SK-N-SH (cell line): Measurements from ENCODE around the gene DCP1B. TPM values are rescaled to one million over a fixed set of nuclear protein-coding genes. Genes with fewer than 3 reads are reported as not detected.

Experiments used
- CTCF ChIA-PET: fragments of 300-600, 350-600 bp; formaldehyde crosslinking; extraction: SDS; loops from one replicate; lab custom pipeline; 2021; lab: Yijun Ruan, JAX
- POLR2A ChIA-PET: fragments of 350-600 bp; sonication (Branson Sonifier 250); formaldehyde crosslinking; extraction: SDS; loops from one replicate; lab custom pipeline; 2020; ENCODE audit warnings: antibody characterized with exemption, inconsistent platforms; lab: Yijun Ruan, JAX
- DNase-seq: peaks from one replicate; pipeline ENCODE4 v3.0.0; 2012
- H2AFZ ChIP-seq: fragments of 200-600 bp; sonication (generic); 2 replicates; pipeline ENCODE4 v1.8.1; 2016; ENCODE audit warnings: antibody characterized with exemption, mild to moderate bottlenecking, low read depth
- H3F3A ChIP-seq: fragments of 200-600 bp; sonication (generic); replicated peaks from 2 replicates; pipeline ENCODE3; 2016; ENCODE audit warnings: antibody characterized with exemption, mild to moderate bottlenecking; ENCODE audit not compliant: insufficient read depth
- H3K27ac ChIP-seq, 2 experiments: fragments of 200-500 bp in 1 of 2; fragments of 200-600 bp in 1 of 2; sonication (Bioruptor generic) in 1 of 2; sonication (generic), shearing (Covaris generic) in 1 of 2; 2 replicates each; pipeline versions ENCODE4 v1.5.1 to v1.6.1; 2014 to 2016; ENCODE audit warnings: low read depth in 2 of 2, inconsistent platforms in 1 of 2, low read length in 1 of 2, mild to moderate bottlenecking in 1 of 2, mixed read lengths in 1 of 2
- H3K27me3 ChIP-seq: fragments of 200-600 bp; sonication (generic), shearing (Covaris generic); 2 replicates; pipeline ENCODE4 v1.6.1; 2016; ENCODE audit warnings: mixed run types; ENCODE audit not compliant: insufficient read depth
- H3K36me3 ChIP-seq, 2 experiments: fragments of 200-500 bp in 1 of 2; fragments of 200-600 bp in 1 of 2; sonication (Bioruptor generic) in 1 of 2; sonication (generic) in 1 of 2; replicated peaks in 1 of 2; 2 replicates each; pipeline versions ENCODE3 to v1.5.1; 2014 to 2016; ENCODE audit warnings: low read length in 1 of 2, mild to moderate bottlenecking in 1 of 2; ENCODE audit not compliant: insufficient read depth in 2 of 2, control insufficient read depth in 1 of 2
- H3K4me1 ChIP-seq, 2 experiments: fragments of 200-500 bp in 1 of 2; fragments of 200-600 bp in 1 of 2; sonication (Bioruptor generic) in 1 of 2; sonication (generic), shearing (Covaris generic) in 1 of 2; 2 replicates each; pipeline versions ENCODE4 v1.5.1 to v1.6.1; 2014 to 2016; ENCODE audit warnings: low read depth in 1 of 2, low read length in 1 of 2, mixed run types in 1 of 2; ENCODE audit not compliant: insufficient read depth in 2 of 2, control insufficient read depth in 1 of 2
- H3K4me2 ChIP-seq: fragments of 200-600 bp; sonication (generic), shearing (Covaris generic); 2 replicates; pipeline ENCODE4 v1.6.1; 2017; ENCODE audit warnings: mixed run types
- H3K4me3 ChIP-seq, 2 experiments: fragments of 200-500 bp in 1 of 2; fragments of 200-600 bp in 1 of 2; sonication (Bioruptor generic) in 1 of 2; sonication (generic), shearing (Covaris generic) in 1 of 2; 2 replicates each; pipeline versions ENCODE4 v1.5.1 to v1.8.1; 2014 to 2016; ENCODE audit warnings: low read depth in 2 of 2, inconsistent platforms in 1 of 2, low read length in 1 of 2, mild to moderate bottlenecking in 1 of 2, mixed read lengths in 1 of 2, moderate library complexity in 1 of 2
- H3K79me2 ChIP-seq: fragments of 200-600 bp; sonication (generic); 2 replicates; pipeline ENCODE4 v1.8.1; 2017; ENCODE audit warnings: mild to moderate bottlenecking; ENCODE audit not compliant: insufficient read depth
- H3K9ac ChIP-seq: fragments of 200-600 bp; sonication (generic); 2 replicates; pipeline ENCODE4 v1.6.1; 2017; ENCODE audit warnings: mixed run types
- H3K9me2 ChIP-seq: fragments of 200-600 bp; sonication (generic); 2 replicates; pipeline ENCODE4 v1.6.1; 2017; ENCODE audit warnings: mixed run types
- H3K9me3 ChIP-seq: fragments of 200-600 bp; sonication (generic); 2 replicates; pipeline ENCODE4 v1.6.1; 2017; ENCODE audit warnings: mixed run types, mild to moderate bottlenecking, moderate library complexity
- H4K20me1 ChIP-seq: fragments of 200-600 bp; sonication (generic); 2 replicates; pipeline ENCODE4 v1.6.1; 2017; ENCODE audit warnings: mild to moderate bottlenecking, mixed run types; ENCODE audit not compliant: insufficient read depth
- ELF1 ChIP-seq: IDR thresholded peaks from 2 replicates; pipeline ENCODE4 v1.4.0; 2012
- EP300 ChIP-seq, 2 experiments: IDR thresholded peaks; 2 replicates each; pipeline versions ENCODE4 v1.4.0 to v1.6.1; 2012; ENCODE audit warnings: borderline replicate concordance in 1 of 2, low read depth in 1 of 2, low read length in 1 of 2
- FOXM1 ChIP-seq: IDR thresholded peaks from 2 replicates; pipeline ENCODE4 v1.4.0; 2012; ENCODE audit warnings: low read depth, mild to moderate bottlenecking
- GABPA ChIP-seq: IDR thresholded peaks from 2 replicates; pipeline ENCODE4 v1.4.0; 2012; ENCODE audit warnings: low read depth, mild to moderate bottlenecking
- GATA2 ChIP-seq: sonication (generic); formaldehyde crosslinking; IDR thresholded peaks from 2 replicates; pipeline ENCODE4 v1.5.0; 2020; ENCODE audit warnings: mild to moderate bottlenecking, missing genetic modification reagents
- JUND ChIP-seq: IDR thresholded peaks from 2 replicates; pipeline ENCODE4 v1.4.0; 2012
- MEF2A ChIP-seq: IDR thresholded peaks from 2 replicates; pipeline ENCODE4 v1.4.0; 2012; ENCODE audit warnings: low read depth, borderline replicate concordance
- MXI1 ChIP-seq: IDR thresholded peaks from 2 replicates; pipeline ENCODE4 v1.6.1; 2012; ENCODE audit warnings: mild to moderate bottlenecking, low read depth, low read length, improper control_type of control experiment
- NFIC ChIP-seq: IDR thresholded peaks from 2 replicates; pipeline ENCODE4 v1.4.0; 2012; ENCODE audit warnings: borderline replicate concordance
- NRF1 ChIP-seq: IDR thresholded peaks from 2 replicates; pipeline ENCODE4 v1.6.1; 2012; ENCODE audit warnings: low read depth, mild to moderate bottlenecking, low read length
- POLR2AphosphoS5 ChIP-seq: IDR thresholded peaks from 2 replicates; pipeline ENCODE4 v1.6.1; 2012; ENCODE audit warnings: low read depth, low read length
- SMC3 ChIP-seq: IDR thresholded peaks from 2 replicates; pipeline ENCODE4 v1.6.1; 2012; ENCODE audit warnings: low read depth, low read length, improper control_type of control experiment
- TEAD4 ChIP-seq: IDR thresholded peaks from 2 replicates; pipeline ENCODE4 v1.4.0; 2012; ENCODE audit warnings: mild to moderate bottlenecking, borderline replicate concordance; ENCODE audit not compliant: insufficient read depth
- YY1 ChIP-seq: IDR thresholded peaks from 2 replicates; pipeline ENCODE4 v1.4.0; 2012; ENCODE audit warnings: low read depth, mild to moderate bottlenecking
- WGBS: methylation state at CpG from one replicate; pipeline ENCODE4 v1.1.6; 2017; ENCODE audit warnings: low lambda C conversion rate; 5-methylcytosine and 5-hydroxymethylcytosine counted together
- polyA plus RNA-seq, 3 experiments: library from polyadenylated mRNA; depleted of rRNA; stranded (reverse); fragments of >200 nt; gene quantifications; 2 replicates each; pipeline ENCODE4 v1.2.3, GENCODE V29; 2012
- TF ChIP-seq, protein P1 (sequence below): fragments of 200-600 bp; sonication (generic); IDR thresholded peaks from 2 replicates; pipeline ENCODE4 v1.6.1; 2017; ENCODE audit warnings: antibody characterized with exemption, mild to moderate bottlenecking, moderate library complexity
- TF ChIP-seq, protein P2 (sequence below): fragments of 150-350 bp; IDR thresholded peaks from 2 replicates; pipeline ENCODE4 v1.6.1; 2016; ENCODE audit warnings: mild to moderate bottlenecking, low read depth, low read length
- TF ChIP-seq, protein P3 (sequence below): fragments of 150-350 bp; IDR thresholded peaks from 2 replicates; pipeline ENCODE4 v1.6.1; 2017; ENCODE audit warnings: antibody characterized with exemption, low read length, low read depth, borderline replicate concordance

Gene DCP1B
- polyA plus RNA-seq, 1 of the 3 experiments (the other 2 are of a cell fraction) = 18.8 TPM

DNA sequence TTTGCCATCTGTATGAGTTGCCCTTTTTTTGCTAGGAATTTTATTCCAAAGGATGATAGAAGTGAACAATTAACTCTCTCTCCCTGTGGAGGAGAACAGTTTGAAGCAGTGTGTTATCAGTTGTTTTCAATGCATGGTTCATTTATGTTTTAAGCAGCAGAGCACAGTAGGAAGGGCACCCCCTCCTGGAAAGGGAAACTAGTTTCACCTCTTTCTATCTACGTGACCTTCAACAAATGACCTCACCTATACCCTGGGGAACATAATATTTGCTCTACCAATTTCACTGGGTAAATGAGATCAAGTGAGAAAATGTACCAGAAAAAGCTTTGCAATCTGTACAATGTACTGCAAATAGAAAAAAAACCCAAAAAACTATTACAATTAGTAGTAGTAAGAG lies 5.4 kb upstream of the DCP1B start:
- no peak overlapping the region for H3K9ac ChIP-seq
- WGBS = 54% methylated on average over 1 of the region's 1 CpG
- no peaks in the 10 kb centered on the region for H3K9me2 ChIP-seq
- H2AFZ ChIP-seq = no peak overlapping the region
- no peak for DNase-seq
- TF ChIP-seq POLR2AphosphoS5 = no peak
- TF ChIP-seq, protein P1, sequence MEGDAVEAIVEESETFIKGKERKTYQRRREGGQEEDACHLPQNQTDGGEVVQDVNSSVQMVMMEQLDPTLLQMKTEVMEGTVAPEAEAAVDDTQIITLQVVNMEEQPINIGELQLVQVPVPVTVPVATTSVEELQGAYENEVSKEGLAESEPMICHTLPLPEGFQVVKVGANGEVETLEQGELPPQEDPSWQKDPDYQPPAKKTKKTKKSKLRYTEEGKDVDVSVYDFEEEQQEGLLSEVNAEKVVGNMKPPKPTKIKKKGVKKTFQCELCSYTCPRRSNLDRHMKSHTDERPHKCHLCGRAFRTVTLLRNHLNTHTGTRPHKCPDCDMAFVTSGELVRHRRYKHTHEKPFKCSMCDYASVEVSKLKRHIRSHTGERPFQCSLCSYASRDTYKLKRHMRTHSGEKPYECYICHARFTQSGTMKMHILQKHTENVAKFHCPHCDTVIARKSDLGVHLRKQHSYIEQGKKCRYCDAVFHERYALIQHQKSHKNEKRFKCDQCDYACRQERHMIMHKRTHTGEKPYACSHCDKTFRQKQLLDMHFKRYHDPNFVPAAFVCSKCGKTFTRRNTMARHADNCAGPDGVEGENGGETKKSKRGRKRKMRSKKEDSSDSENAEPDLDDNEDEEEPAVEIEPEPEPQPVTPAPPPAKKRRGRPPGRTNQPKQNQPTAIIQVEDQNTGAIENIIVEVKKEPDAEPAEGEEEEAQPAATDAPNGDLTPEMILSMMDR = peak; percentile 22; the same call in 1 of the 2 replicates
- TF ChIP-seq, all 33 proteins: peak for 1
- CTCF ChIA-PET = interaction anchor here (0.8 to 2.8 kb wide), 3 partner anchors 9 to 69 kb away, joined by 3 to 13 read pairs (median 4); no protein-coding TSS in a partner anchor
- Histone ChIP-seq H3K4me1 (peaks cover 0 to 26% of the 10 kb centered on the region in 2 experiments; a peak in 2 of 4 replicates), H3F3A (no peaks in the 10 kb centered on the region), H3K9me3 (no peaks in the 10 kb centered on the region), H3K36me3 (no peaks in the 10 kb centered on the region), H4K20me1 (no peaks in the 10 kb centered on the region), H3K27me3 (no peaks in the 10 kb centered on the region), H3K4me3 (no peak overlapping the region), H3K4me2 (no peak overlapping the region), H3K27ac (no peak overlapping the region; a peak in 1 of 4 replicates), H3K79me2 (no peaks in the 10 kb centered on the region)
- POLR2A ChIA-PET = interaction anchor here (1.3 kb wide), 1 partner anchor 24 kb away, joined by 3 read pairs; no protein-coding TSS in a partner anchor

DNA sequence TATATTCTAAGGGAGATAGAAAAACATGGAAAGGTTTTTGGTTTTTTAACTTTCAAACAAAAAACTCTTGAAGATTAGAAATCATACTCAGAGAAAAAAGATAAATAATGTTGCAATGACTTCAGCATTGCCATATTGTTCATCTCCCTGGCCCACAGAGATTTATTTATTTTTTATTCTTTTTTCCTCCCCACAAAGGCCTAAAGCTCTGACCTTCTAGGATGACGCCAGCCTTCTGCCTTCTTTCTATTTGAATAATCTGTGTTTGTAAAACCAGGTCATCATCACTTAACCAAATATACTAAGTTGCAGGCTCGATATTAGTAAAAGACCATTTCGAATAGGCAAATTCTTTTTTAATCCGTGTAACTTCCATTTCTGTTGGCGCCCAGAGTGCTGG lies 4.4 kb upstream of the DCP1B start:
- 84% methylated on average over 5 of the region's 5 CpGs for WGBS
- POLR2A ChIA-PET = no interaction called here
- no peaks in the 10 kb centered on the region for H3K36me3 ChIP-seq
- no peak overlapping the region for H3K9ac ChIP-seq
- no peak overlapping the region for H2AFZ ChIP-seq
- H3K9me2 ChIP-seq = no peaks in the 10 kb centered on the region
- no peak overlapping the region for H3K27ac ChIP-seq
- TF ChIP-seq, protein P2, sequence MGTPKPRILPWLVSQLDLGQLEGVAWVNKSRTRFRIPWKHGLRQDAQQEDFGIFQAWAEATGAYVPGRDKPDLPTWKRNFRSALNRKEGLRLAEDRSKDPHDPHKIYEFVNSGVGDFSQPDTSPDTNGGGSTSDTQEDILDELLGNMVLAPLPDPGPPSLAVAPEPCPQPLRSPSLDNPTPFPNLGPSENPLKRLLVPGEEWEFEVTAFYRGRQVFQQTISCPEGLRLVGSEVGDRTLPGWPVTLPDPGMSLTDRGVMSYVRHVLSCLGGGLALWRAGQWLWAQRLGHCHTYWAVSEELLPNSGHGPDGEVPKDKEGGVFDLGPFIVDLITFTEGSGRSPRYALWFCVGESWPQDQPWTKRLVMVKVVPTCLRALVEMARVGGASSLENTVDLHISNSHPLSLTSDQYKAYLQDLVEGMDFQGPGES = no peak
- TF ChIP-seq GATA2 (CRISPR knock-in tag) (no peak), SMC3 (no peak), EP300 (IDR thresholded peaks at IDR 0.05; ENCODE audit: borderline replicate concordance in 1 of 2, low read depth in 1 of 2, low read length in 1 of 2) (no peak), TEAD4 (no peak), JUND (no peak), NFIC (no peak), NRF1 (no peak), YY1 (no peak), ELF1 (no peak), POLR2AphosphoS5 (no peak), GABPA (no peak), MEF2A (no peak), MXI1 (no peak), FOXM1 (no peak)
- TF ChIP-seq, protein P3, sequence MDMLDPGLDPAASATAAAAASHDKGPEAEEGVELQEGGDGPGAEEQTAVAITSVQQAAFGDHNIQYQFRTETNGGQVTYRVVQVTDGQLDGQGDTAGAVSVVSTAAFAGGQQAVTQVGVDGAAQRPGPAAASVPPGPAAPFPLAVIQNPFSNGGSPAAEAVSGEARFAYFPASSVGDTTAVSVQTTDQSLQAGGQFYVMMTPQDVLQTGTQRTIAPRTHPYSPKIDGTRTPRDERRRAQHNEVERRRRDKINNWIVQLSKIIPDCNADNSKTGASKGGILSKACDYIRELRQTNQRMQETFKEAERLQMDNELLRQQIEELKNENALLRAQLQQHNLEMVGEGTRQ = no peak
- TF ChIP-seq, protein P1 = no peak
- TF ChIP-seq, all 33 proteins: peak for 0
- peaks cover 0 to 17% of the 10 kb centered on the region in 2 experiments; a peak in 2 of 4 replicates for H3K4me1 ChIP-seq
- H3K4me3 ChIP-seq = no peak overlapping the region
- CTCF ChIA-PET = interaction anchor here (0.7 to 1.2 kb wide), 3 partner anchors 27 to 374 kb away, joined by 3 read pairs; no protein-coding TSS in a partner anchor
- no peaks in the 10 kb centered on the region for H4K20me1 ChIP-seq
- DNase-seq = no peak
- peaks cover under 1% of the 10 kb centered on the region for H3F3A ChIP-seq
- H3K27me3 ChIP-seq = no peaks in the 10 kb centered on the region
- H3K4me2 ChIP-seq = no peak overlapping the region
- no peaks in the 10 kb centered on the region for H3K9me3 ChIP-seq
- H3K79me2 ChIP-seq = peaks cover 3% of the 10 kb centered on the region
